ENCODE measurements around the gene CFAP221. TPM values are rescaled to one million over a fixed set of nuclear protein-coding genes. Genes with fewer than 3 reads are reported as not detected.
A peak's percentile ranks its signal among the peaks of the same experiment; 100 is the strongest.

Gene CFAP221
- total RNA-seq, 2 donors from 2014 or later = 12.2 to 21.5 TPM

- no peak for ATAC-seq
- no peak for DNase-seq
- intact Hi-C loops (cut with DNase I) = no loop called here
- Histone ChIP-seq H3K27ac (no peak overlapping the region), H3K9me3 (no peaks in the 10 kb centered on the region), H3K36me3 (replicated peaks in 1 of 2; ENCODE audit: insufficient read depth in 1 of 2, low read depth in 2 of 2) (no peaks in the 10 kb centered on the region), H3K4me1 (no peaks in the 10 kb centered on the region), H3K4me3 (no peak overlapping the region), H3K27me3 (no peaks in the 10 kb centered on the region)
- WGBS, 2 donors = 76 to 89% methylated on average over 2 of the region's 2 CpGs
- TF ChIP-seq CTCF (IDR thresholded peaks at IDR 0.05) (no peak), POLR2A (IDR thresholded peaks at IDR 0.05) (no peak)
Observed at GRCh38 chr2:119650846-119651370, 106.7 kb downstream of the CFAP221 start.

GRCh38 chr2:119657466-119658145 is 113.4 kb downstream of the CFAP221 start:
- no peak for ATAC-seq
- intact Hi-C loops (cut with DNase I) = no loop called here
- no peak for TF ChIP-seq POLR2A (IDR thresholded peaks at IDR 0.05)
- TF ChIP-seq CTCF (IDR thresholded peaks at IDR 0.05) = no peak

GRCh38 chr2:119659601-119660342 is 115.5 kb downstream of the CFAP221 start:
- intact Hi-C loops (cut with DNase I) = loop anchor here (5.0 to 10.0 kb wide), 2 partner anchors 142 to 255 kb away; no protein-coding TSS in a partner anchor
- Histone ChIP-seq H3K4me3 (no peak overlapping the region), H3K9me3 (no peaks in the 10 kb centered on the region), H3K36me3 (replicated peaks in 1 of 2; ENCODE audit: insufficient read depth in 1 of 2, low read depth in 2 of 2) (no peaks in the 10 kb centered on the region), H3K27ac (no peak overlapping the region), H3K27me3 (no peaks in the 10 kb centered on the region), H3K4me1 (no peaks in the 10 kb centered on the region)
- TF ChIP-seq POLR2A (IDR thresholded peaks at IDR 0.05) = no peak
- peak; percentile 73 to 90 (median 82) for TF ChIP-seq CTCF (IDR thresholded peaks at IDR 0.05)
- 37 to 39% methylated on average over 8 of the region's 8 CpGs for WGBS, 2 donors
- ATAC-seq (peak; percentile 62), DNase-seq (peak; percentile 44 to 63 (median 60))

More at GRCh38 chr2:119657466-119658145, 113.4 kb downstream of the CFAP221 start:
- Histone ChIP-seq H3K4me3 (no peak overlapping the region), H3K4me1 (no peaks in the 10 kb centered on the region), H3K27me3 (no peaks in the 10 kb centered on the region), H3K36me3 (replicated peaks in 1 of 2; ENCODE audit: insufficient read depth in 1 of 2, low read depth in 2 of 2) (no peaks in the 10 kb centered on the region), H3K9me3 (no peaks in the 10 kb centered on the region), H3K27ac (no peak overlapping the region)
- DNase-seq = no peak
- WGBS, 2 donors = 46 to 54% methylated on average over 8 of the region's 8 CpGs

- Histone ChIP-seq H3K27ac (no peak overlapping the region), H3K9me3 (no peaks in the 10 kb centered on the region), H3K36me3 (replicated peaks in 1 of 2; ENCODE audit: insufficient read depth in 1 of 2, low read depth in 2 of 2) (no peaks in the 10 kb centered on the region), H3K4me1 (no peaks in the 10 kb centered on the region), H3K4me3 (no peak overlapping the region), H3K27me3 (no peaks in the 10 kb centered on the region)
- ATAC-seq (no peak), DNase-seq (no peak)
- no peak for TF ChIP-seq CTCF (IDR thresholded peaks at IDR 0.05)
- TF ChIP-seq POLR2A (IDR thresholded peaks at IDR 0.05) = no peak
- intact Hi-C loops (cut with DNase I) = loop anchor here (5.0 to 10.0 kb wide), 2 partner anchors 143 to 256 kb away; no protein-coding TSS in a partner anchor
- WGBS, 2 donors = 57 to 61% methylated on average over 7 of the region's 7 CpGs
Observed at GRCh38 chr2:119660343-119660658, 116.1 kb downstream of the CFAP221 start.

Data from body of pancreas (tissue), 4 donors.